Astrocyte (in vitro differentiated cells and primary cell): Measurements from ENCODE around the gene SHOX. TPM values are rescaled to one million over a fixed set of nuclear protein-coding genes. Genes with fewer than 3 reads are reported as not detected.

Experiments used
- DNase-seq: peaks from one replicate; pipeline ENCODE4 v3.0.0-alpha.2; 2010; ENCODE audit warnings: low read depth
- FAIRE-seq: peaks from 2 replicates; lab custom pipeline; 2011; peaks lifted over from hg19 to GRCh38; lab: Jason Lieb, UNC
- H2AFZ ChIP-seq: 2 replicates; pipeline ENCODE4 v1.6.0; 2012; ENCODE audit warnings: low read depth, low read length, inconsistent platforms
- H3K27ac ChIP-seq: 2 replicates; pipeline ENCODE4 v1.5.1; 2011; ENCODE audit warnings: low read depth, low read length, inconsistent platforms
- H3K27me3 ChIP-seq: 2 replicates; pipeline ENCODE4 v1.6.0; 2011; ENCODE audit warnings: low read length, inconsistent platforms; ENCODE audit not compliant: insufficient read depth
- H3K36me3 ChIP-seq: 2 replicates; pipeline ENCODE4 v1.5.1; 2011; ENCODE audit warnings: low read length, inconsistent platforms; ENCODE audit not compliant: insufficient read depth
- H3K4me1 ChIP-seq: 2 replicates; pipeline ENCODE4 v1.5.1; 2011; ENCODE audit warnings: low read length, inconsistent platforms; ENCODE audit not compliant: insufficient read depth
- H3K4me2 ChIP-seq: 2 replicates; pipeline ENCODE4 v1.6.0; 2012; ENCODE audit warnings: low read length, inconsistent platforms
- H3K4me3 ChIP-seq: 2 replicates; pipeline ENCODE4 v1.5.1; 2011; ENCODE audit warnings: low read depth, mild to moderate bottlenecking, low read length, inconsistent platforms; ENCODE audit not compliant: insufficient read depth
- H3K79me2 ChIP-seq: 2 replicates; pipeline ENCODE4 v1.6.0; 2012; ENCODE audit warnings: mild to moderate bottlenecking, low read length, inconsistent platforms; ENCODE audit not compliant: insufficient read depth
- H3K9ac ChIP-seq: 2 replicates; pipeline ENCODE4 v1.6.0; 2012; ENCODE audit warnings: mild to moderate bottlenecking, low read length, inconsistent platforms
- H3K9me3 ChIP-seq: 2 replicates; pipeline ENCODE4 v1.5.1; 2012; ENCODE audit warnings: low read depth, mild to moderate bottlenecking, low read length, inconsistent platforms; ENCODE audit not compliant: insufficient read depth
- H4K20me1 ChIP-seq: 2 replicates; pipeline ENCODE4 v1.6.0; 2012; ENCODE audit warnings: low read length, inconsistent platforms; ENCODE audit not compliant: insufficient read depth
- H3K27ac Mint-ChIP-seq: one replicate; pipeline ENCODE4 v1.8.0; 2021; ENCODE audit warnings: mild to moderate bottlenecking, mixed read lengths; ENCODE audit not compliant: unreplicated experiment
- H3K27me3 Mint-ChIP-seq: one replicate; pipeline ENCODE4 v1.8.0; 2021; ENCODE audit warnings: low read depth, mixed read lengths; ENCODE audit not compliant: unreplicated experiment
- H3K36me3 Mint-ChIP-seq: one replicate; pipeline ENCODE4 v1.8.0; 2021; ENCODE audit warnings: low read depth, mixed read lengths; ENCODE audit not compliant: unreplicated experiment
- H3K4me1 Mint-ChIP-seq: one replicate; pipeline ENCODE4 v1.8.0; 2021; ENCODE audit warnings: low read depth, mixed read lengths; ENCODE audit not compliant: unreplicated experiment
- H3K4me3 Mint-ChIP-seq: one replicate; pipeline ENCODE4 v1.8.0; 2021; ENCODE audit warnings: mild to moderate bottlenecking, moderate library complexity, mixed read lengths; ENCODE audit not compliant: unreplicated experiment
- H3K9me3 Mint-ChIP-seq: one replicate; pipeline ENCODE4 v1.8.0; 2021; ENCODE audit warnings: mild to moderate bottlenecking, mixed read lengths; ENCODE audit not compliant: unreplicated experiment
- EZH2 ChIP-seq: IDR thresholded peaks from 2 replicates; pipeline ENCODE4 v1.6.1; 2012; ENCODE audit warnings: mild to moderate bottlenecking, low read length, inconsistent platforms; ENCODE audit not compliant: insufficient read depth
- total RNA-seq: library from RNA; stranded (reverse); gene quantifications from 2 replicates; pipeline ENCODE4 v1.2.1, GENCODE V29; 2021
- TF ChIP-seq, protein P1 (sequence below): IDR thresholded peaks from 2 replicates; pipeline ENCODE4 v1.5.1; 2011; ENCODE audit warnings: low read depth, mild to moderate bottlenecking, inconsistent platforms, low read length, moderate library complexity; ENCODE audit not compliant: insufficient read depth

SHOX gene
- total RNA-seq, 1 donor from 2014 or later: not detected

GRCh38 chrX:635428-636090 is 5.0 kb downstream of the SHOX start:
- Histone ChIP-seq H3K9ac (no peak overlapping the region), H3K79me2 (no peaks in the 10 kb centered on the region), H4K20me1 (no peaks in the 10 kb centered on the region), H3K36me3 (no peaks in the 10 kb centered on the region), H3K27ac (no peak overlapping the region), H2AFZ (no peak overlapping the region), H3K9me3 (no peaks in the 10 kb centered on the region), H3K27me3 (peaks cover 36% of the 10 kb centered on the region), H3K4me1 (no peaks in the 10 kb centered on the region), H3K4me2 (no peak overlapping the region), H3K4me3 (no peak overlapping the region)
- H3K36me3 Mint-ChIP-seq: no peaks in the 10 kb centered on the region
- no peaks in the 10 kb centered on the region for H3K4me1 Mint-ChIP-seq
- FAIRE-seq (no peak), DNase-seq (no peak)
- peaks cover 13% of the 10 kb centered on the region for H3K27me3 Mint-ChIP-seq
- H3K4me3 Mint-ChIP-seq: no peak overlapping the region
- no peak overlapping the region for H3K27ac Mint-ChIP-seq
- peaks cover 7% of the 10 kb centered on the region for H3K9me3 Mint-ChIP-seq
- TF ChIP-seq, protein P1, sequence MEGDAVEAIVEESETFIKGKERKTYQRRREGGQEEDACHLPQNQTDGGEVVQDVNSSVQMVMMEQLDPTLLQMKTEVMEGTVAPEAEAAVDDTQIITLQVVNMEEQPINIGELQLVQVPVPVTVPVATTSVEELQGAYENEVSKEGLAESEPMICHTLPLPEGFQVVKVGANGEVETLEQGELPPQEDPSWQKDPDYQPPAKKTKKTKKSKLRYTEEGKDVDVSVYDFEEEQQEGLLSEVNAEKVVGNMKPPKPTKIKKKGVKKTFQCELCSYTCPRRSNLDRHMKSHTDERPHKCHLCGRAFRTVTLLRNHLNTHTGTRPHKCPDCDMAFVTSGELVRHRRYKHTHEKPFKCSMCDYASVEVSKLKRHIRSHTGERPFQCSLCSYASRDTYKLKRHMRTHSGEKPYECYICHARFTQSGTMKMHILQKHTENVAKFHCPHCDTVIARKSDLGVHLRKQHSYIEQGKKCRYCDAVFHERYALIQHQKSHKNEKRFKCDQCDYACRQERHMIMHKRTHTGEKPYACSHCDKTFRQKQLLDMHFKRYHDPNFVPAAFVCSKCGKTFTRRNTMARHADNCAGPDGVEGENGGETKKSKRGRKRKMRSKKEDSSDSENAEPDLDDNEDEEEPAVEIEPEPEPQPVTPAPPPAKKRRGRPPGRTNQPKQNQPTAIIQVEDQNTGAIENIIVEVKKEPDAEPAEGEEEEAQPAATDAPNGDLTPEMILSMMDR: no peak
- no peak for TF ChIP-seq EZH2

DNA sequence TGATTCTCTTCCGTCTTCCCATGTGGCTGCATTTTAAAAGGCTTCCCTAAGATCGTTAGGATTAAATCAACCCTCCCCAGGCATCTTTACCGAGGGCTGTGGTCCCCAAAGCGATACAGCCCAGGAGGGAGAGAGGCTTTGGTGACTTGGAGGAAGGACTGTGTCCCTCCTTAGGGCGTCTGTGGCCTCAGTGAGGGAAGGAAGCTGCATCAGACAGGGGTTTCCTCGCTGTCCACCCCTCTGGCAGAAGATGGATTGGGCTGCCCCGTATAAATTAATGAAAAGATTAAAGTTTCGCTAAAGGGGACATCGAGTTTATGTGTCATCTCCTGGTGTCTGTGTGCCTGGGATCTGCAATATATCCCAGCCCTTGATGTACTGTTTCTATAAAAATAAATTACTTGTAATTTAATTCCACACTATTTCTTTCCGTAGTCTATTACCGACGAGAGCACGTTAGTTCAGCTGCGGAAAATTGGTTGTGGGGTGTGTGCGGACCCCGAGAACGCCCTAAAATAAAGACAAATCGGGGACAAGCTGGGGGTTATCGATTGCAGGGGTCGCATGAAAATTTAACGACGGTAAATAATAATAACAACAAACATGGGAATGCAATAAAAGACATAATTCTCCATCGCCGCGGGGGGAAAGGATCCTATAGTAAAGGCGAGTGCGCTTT is 6.5 kb downstream of the SHOX start:
- H3K4me2 ChIP-seq: no peak overlapping the region

More for the DNA sequence above, 6.5 kb downstream of the SHOX start:
- peaks cover 34% of the 10 kb centered on the region for H3K27me3 ChIP-seq
- H3K9ac ChIP-seq: no peak overlapping the region
- H3K36me3 ChIP-seq: no peaks in the 10 kb centered on the region
- no peaks in the 10 kb centered on the region for H3K4me1 ChIP-seq
- no peak overlapping the region for H2AFZ ChIP-seq
- no peaks in the 10 kb centered on the region for H3K79me2 ChIP-seq
- no peaks in the 10 kb centered on the region for H3K4me1 Mint-ChIP-seq
- H3K36me3 Mint-ChIP-seq: no peaks in the 10 kb centered on the region
- H3K4me3 ChIP-seq: no peak overlapping the region
- FAIRE-seq: no peak
- no peak overlapping the region for H3K27ac Mint-ChIP-seq
- no peak overlapping the region for H3K27ac ChIP-seq
- no peak for DNase-seq
- H3K9me3 Mint-ChIP-seq: peaks cover 2% of the 10 kb centered on the region
- no peak for TF ChIP-seq EZH2
- TF ChIP-seq, protein P1: no peak
- no peak overlapping the region for H3K4me3 Mint-ChIP-seq
- no peaks in the 10 kb centered on the region for H3K9me3 ChIP-seq
- H3K27me3 Mint-ChIP-seq: peaks cover 10% of the 10 kb centered on the region
- no peaks in the 10 kb centered on the region for H4K20me1 ChIP-seq
